Mammary epithelial cell (primary cell): ENCODE measurements around the gene WNT7A.

Source experiments
- CTCF ChIP-seq, 2 donors: IDR thresholded peaks in 1 of 2; conservative IDR thresholded peaks in 1 of 2; 2 replicates each; pipeline ENCODE4 v1.5.1; 2011 to 2012; ENCODE audit warnings: inconsistent platforms in 2 of 2, low read length in 2 of 2, mild to moderate bottlenecking in 2 of 2, control low read depth in 1 of 2, low read depth in 1 of 2; ENCODE audit not compliant: insufficient read depth in 1 of 2; ENCODE audit errors: extremely low read depth in 1 of 2
- EZH2 ChIP-seq: IDR thresholded peaks from 2 replicates; pipeline ENCODE4 v1.6.1; 2012; ENCODE audit warnings: low read length, inconsistent platforms, borderline replicate concordance

GRCh38 chr3:13872451-13872850 lies 7.4 kb downstream of the WNT7A start:
- TF ChIP-seq CTCF (conservative IDR thresholded peaks at IDR 0.05 in 1 of 2, IDR thresholded peaks at IDR 0.05 in 1 of 2; ENCODE audit: extremely low read depth in 1 of 2, insufficient read depth in 1 of 2, low read depth in 1 of 2, low read length in 2 of 2) (no peak), EZH2 (no peak)
